HCT116 (cell line): ENCODE results near the gene COPS7B. TPM values are rescaled to one million over a fixed set of nuclear protein-coding genes. Genes with fewer than 3 reads are reported as not detected.

Experiments used
- total RNA-seq: library from RNA; stranded (reverse); gene quantifications from one replicate; pipeline ENCODE4 v1.2.1, GENCODE V29; 2021; ENCODE audit not compliant: unreplicated experiment

The COPS7B gene
- total RNA-seq, 1 experiment from 2014 or later, result 52.9 TPM

Other genes with a start within 250 kb of the COPS7B start
- gene TEX44, start 193.6 kb upstream of the COPS7B start, total RNA-seq, result not detected
- 2,752 TPM for gene PTMA, start 77.9 kb upstream of the COPS7B start, total RNA-seq
- gene PDE6D, start 5.2 kb upstream of the COPS7B start, total RNA-seq, result 26.6 TPM
- gene NPPC, start 140.0 kb downstream of the COPS7B start, total RNA-seq, result 0.52 TPM
- 42.5 TPM for gene DIS3L2, start 175.3 kb downstream of the COPS7B start, total RNA-seq